Measurements from ENCODE around the gene HIRA.

DNA sequence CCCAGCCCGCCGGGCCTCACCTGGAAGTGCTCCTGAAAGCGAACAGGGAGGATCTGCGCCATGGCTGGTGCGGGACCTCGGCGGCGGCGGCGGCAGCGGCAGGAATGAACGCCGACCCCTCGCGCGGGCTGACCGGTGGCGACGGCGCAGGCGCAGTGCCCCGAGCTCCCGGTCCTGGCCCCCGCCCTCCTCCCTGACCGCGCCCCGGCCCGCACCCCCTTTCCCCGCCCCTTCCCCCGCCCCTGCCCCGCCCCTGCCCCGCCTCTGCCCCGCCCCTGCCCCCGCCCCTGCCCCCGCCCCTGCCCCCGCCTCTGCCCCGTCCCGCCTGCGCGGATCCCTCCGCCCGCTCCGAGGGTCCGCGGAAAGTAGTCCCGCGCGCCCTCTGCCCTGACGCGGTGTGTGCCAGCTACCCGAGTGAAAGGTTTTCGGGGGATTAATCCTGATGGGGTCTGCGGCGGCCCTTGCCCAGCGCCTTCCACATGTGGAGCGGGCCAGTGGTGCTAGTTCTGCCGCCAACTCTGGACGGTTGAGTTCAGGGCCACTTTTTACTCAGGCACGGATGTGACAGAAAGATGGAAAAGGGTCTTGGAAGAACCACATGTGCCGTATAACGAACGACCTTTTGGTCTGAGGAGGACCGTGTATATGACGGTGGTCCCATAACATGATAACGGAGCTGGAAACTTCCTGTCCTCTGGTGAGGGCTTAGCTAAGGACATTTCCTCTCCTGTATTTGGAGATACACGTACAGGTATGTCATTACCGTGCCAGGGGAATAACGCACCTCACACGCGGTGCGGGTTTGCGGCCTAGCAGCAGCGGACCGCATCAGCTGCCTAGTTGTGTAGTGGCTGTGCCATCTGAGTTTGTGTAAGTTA is 139.7 kb downstream of the HIRA start, which contains the start of gene CLTCL1:
- TF ChIP-seq, protein P1, sequence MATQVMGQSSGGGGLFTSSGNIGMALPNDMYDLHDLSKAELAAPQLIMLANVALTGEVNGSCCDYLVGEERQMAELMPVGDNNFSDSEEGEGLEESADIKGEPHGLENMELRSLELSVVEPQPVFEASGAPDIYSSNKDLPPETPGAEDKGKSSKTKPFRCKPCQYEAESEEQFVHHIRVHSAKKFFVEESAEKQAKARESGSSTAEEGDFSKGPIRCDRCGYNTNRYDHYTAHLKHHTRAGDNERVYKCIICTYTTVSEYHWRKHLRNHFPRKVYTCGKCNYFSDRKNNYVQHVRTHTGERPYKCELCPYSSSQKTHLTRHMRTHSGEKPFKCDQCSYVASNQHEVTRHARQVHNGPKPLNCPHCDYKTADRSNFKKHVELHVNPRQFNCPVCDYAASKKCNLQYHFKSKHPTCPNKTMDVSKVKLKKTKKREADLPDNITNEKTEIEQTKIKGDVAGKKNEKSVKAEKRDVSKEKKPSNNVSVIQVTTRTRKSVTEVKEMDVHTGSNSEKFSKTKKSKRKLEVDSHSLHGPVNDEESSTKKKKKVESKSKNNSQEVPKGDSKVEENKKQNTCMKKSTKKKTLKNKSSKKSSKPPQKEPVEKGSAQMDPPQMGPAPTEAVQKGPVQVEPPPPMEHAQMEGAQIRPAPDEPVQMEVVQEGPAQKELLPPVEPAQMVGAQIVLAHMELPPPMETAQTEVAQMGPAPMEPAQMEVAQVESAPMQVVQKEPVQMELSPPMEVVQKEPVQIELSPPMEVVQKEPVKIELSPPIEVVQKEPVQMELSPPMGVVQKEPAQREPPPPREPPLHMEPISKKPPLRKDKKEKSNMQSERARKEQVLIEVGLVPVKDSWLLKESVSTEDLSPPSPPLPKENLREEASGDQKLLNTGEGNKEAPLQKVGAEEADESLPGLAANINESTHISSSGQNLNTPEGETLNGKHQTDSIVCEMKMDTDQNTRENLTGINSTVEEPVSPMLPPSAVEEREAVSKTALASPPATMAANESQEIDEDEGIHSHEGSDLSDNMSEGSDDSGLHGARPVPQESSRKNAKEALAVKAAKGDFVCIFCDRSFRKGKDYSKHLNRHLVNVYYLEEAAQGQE (IDR thresholded peaks at IDR 0.05) = no peak
- TF ChIP-seq POLR2A (IDR thresholded peaks at IDR 0.05; ENCODE audit: low read length) (peak; percentile 55), MYC (IDR thresholded peaks at IDR 0.05; ENCODE audit: borderline replicate concordance, low read length) (no peak), CBX2 (IDR thresholded peaks at IDR 0.05; ENCODE audit: borderline replicate concordance, low read depth) (no peak), ZNF302 (CRISPR knock-in tag; IDR thresholded peaks at IDR 0.05) (no peak), RFX5 (IDR thresholded peaks at IDR 0.05) (no peak), CHD2 (IDR thresholded peaks at IDR 0.05; ENCODE audit: low read length, partially characterized antibody) (peak; percentile 51)
- TF ChIP-seq, protein P2, sequence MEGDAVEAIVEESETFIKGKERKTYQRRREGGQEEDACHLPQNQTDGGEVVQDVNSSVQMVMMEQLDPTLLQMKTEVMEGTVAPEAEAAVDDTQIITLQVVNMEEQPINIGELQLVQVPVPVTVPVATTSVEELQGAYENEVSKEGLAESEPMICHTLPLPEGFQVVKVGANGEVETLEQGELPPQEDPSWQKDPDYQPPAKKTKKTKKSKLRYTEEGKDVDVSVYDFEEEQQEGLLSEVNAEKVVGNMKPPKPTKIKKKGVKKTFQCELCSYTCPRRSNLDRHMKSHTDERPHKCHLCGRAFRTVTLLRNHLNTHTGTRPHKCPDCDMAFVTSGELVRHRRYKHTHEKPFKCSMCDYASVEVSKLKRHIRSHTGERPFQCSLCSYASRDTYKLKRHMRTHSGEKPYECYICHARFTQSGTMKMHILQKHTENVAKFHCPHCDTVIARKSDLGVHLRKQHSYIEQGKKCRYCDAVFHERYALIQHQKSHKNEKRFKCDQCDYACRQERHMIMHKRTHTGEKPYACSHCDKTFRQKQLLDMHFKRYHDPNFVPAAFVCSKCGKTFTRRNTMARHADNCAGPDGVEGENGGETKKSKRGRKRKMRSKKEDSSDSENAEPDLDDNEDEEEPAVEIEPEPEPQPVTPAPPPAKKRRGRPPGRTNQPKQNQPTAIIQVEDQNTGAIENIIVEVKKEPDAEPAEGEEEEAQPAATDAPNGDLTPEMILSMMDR (IDR thresholded peaks at IDR 0.05) = no peak
- TF ChIP-seq, protein P3, sequence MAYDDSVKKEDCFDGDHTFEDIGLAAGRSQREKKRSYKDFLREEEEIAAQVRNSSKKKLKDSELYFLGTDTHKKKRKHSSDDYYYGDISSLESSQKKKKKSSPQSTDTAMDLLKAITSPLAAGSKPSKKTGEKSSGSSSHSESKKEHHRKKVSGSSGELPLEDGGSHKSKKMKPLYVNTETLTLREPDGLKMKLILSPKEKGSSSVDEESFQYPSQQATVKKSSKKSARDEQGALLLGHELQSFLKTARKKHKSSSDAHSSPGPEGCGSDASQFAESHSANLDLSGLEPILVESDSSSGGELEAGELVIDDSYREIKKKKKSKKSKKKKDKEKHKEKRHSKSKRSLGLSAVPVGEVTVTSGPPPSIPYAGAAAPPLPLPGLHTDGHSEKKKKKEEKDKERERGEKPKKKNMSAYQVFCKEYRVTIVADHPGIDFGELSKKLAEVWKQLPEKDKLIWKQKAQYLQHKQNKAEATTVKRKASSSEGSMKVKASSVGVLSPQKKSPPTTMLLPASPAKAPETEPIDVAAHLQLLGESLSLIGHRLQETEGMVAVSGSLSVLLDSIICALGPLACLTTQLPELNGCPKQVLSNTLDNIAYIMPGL (CRISPR knock-in tag; IDR thresholded peaks at IDR 0.05; ENCODE audit: borderline replicate concordance) = no peak
- TF ChIP-seq, protein P4, sequence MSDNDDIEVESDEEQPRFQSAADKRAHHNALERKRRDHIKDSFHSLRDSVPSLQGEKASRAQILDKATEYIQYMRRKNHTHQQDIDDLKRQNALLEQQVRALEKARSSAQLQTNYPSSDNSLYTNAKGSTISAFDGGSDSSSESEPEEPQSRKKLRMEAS (IDR thresholded peaks at IDR 0.05) = peak; percentile 10

Measured in A549 (cell line).